ENCODE results near the gene CENPS. TPM values are rescaled to one million over a fixed set of nuclear protein-coding genes. Genes with fewer than 3 reads are reported as not detected.

The CENPS gene
- total and polyA plus RNA-seq, 9 of the 15 experiments (the other 6 are each of a cell fraction or from before 2014, with no cell fraction given), result 10.2 to 36.0 (median 26.0) TPM

DNA sequence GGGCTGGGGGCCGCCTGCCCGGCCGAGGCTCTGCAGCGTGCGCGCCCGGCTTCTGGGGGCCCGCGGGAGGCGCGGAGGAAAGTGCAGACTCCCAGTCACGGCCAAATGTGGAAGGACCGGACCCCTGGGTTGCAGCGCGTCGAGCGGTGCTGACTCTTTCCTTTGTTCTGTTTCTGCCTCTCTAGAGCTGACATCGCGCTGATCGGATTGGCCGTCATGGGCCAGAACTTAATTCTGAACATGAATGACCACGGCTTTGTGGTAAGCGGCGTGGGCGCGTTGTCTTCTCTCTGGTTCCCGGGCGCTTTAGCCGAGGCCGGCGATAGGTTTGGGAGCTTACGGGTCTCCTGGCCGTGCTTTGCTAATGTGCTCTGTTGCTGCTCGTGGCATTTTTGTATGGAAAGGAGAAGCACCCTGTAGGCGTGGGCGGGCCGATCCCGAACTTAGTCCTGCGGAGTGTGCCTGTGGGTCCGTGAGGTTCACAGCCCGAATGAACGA lies 30.7 kb upstream of the CENPS start (continued):
- TF ChIP-seq ZNF41 (CRISPR knock-in tag; conservative IDR thresholded peaks at IDR 0.05) (no peak), FOXK2 (conservative IDR thresholded peaks at IDR 0.05 in 1 of 2, IDR thresholded peaks at IDR 0.05 in 1 of 2; ENCODE audit: low read depth in 2 of 2) (no peak), ZNF232 (CRISPR knock-in tag; IDR thresholded peaks at IDR 0.05) (no peak), BRF1 (IDR thresholded peaks at IDR 0.05; ENCODE audit: borderline replicate concordance, extremely low read depth, insufficient read length) (no peak), LCOR (CRISPR knock-in tag; IDR thresholded peaks at IDR 0.05) (no peak), ZNF707 (CRISPR knock-in tag; conservative IDR thresholded peaks at IDR 0.05) (no peak), ZNF23 (CRISPR knock-in tag; IDR thresholded peaks at IDR 0.05) (no peak), NFATC3 (IDR thresholded peaks at IDR 0.05) (no peak), FOXA1 (IDR thresholded peaks at IDR 0.05; ENCODE audit: borderline replicate concordance) (no peak), MXD1 (CRISPR knock-in tag; IDR thresholded peaks at IDR 0.05; ENCODE audit: borderline replicate concordance, poor library complexity, severe bottlenecking) (peak; percentile 22), HNRNPH1 (optimal IDR thresholded peaks at IDR 0.05; ENCODE audit: low read depth, low read length) (no peak)
- TF ChIP-seq, protein P1, sequence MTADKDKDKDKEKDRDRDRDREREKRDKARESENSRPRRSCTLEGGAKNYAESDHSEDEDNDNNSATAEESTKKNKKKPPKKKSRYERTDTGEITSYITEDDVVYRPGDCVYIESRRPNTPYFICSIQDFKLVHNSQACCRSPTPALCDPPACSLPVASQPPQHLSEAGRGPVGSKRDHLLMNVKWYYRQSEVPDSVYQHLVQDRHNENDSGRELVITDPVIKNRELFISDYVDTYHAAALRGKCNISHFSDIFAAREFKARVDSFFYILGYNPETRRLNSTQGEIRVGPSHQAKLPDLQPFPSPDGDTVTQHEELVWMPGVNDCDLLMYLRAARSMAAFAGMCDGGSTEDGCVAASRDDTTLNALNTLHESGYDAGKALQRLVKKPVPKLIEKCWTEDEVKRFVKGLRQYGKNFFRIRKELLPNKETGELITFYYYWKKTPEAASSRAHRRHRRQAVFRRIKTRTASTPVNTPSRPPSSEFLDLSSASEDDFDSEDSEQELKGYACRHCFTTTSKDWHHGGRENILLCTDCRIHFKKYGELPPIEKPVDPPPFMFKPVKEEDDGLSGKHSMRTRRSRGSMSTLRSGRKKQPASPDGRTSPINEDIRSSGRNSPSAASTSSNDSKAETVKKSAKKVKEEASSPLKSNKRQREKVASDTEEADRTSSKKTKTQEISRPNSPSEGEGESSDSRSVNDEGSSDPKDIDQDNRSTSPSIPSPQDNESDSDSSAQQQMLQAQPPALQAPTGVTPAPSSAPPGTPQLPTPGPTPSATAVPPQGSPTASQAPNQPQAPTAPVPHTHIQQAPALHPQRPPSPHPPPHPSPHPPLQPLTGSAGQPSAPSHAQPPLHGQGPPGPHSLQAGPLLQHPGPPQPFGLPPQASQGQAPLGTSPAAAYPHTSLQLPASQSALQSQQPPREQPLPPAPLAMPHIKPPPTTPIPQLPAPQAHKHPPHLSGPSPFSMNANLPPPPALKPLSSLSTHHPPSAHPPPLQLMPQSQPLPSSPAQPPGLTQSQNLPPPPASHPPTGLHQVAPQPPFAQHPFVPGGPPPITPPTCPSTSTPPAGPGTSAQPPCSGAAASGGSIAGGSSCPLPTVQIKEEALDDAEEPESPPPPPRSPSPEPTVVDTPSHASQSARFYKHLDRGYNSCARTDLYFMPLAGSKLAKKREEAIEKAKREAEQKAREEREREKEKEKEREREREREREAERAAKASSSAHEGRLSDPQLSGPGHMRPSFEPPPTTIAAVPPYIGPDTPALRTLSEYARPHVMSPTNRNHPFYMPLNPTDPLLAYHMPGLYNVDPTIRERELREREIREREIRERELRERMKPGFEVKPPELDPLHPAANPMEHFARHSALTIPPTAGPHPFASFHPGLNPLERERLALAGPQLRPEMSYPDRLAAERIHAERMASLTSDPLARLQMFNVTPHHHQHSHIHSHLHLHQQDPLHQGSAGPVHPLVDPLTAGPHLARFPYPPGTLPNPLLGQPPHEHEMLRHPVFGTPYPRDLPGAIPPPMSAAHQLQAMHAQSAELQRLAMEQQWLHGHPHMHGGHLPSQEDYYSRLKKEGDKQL (CRISPR knock-in tag; IDR thresholded peaks at IDR 0.05; ENCODE audit: borderline replicate concordance), result no peak
- TF ChIP-seq, protein P2, sequence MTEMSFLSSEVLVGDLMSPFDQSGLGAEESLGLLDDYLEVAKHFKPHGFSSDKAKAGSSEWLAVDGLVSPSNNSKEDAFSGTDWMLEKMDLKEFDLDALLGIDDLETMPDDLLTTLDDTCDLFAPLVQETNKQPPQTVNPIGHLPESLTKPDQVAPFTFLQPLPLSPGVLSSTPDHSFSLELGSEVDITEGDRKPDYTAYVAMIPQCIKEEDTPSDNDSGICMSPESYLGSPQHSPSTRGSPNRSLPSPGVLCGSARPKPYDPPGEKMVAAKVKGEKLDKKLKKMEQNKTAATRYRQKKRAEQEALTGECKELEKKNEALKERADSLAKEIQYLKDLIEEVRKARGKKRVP (CRISPR knock-in tag; IDR thresholded peaks at IDR 0.05), result no peak

Data from K562 (cell line).